ENCODE results near the gene LINGO4.

- TF ChIP-seq MYNN (tag by site-specific recombination; IDR thresholded peaks at IDR 0.05; ENCODE audit: borderline replicate concordance) = no peak
- TF ChIP-seq ZNF341 (tag by site-specific recombination; IDR thresholded peaks at IDR 0.05; ENCODE audit: low read depth) = no peak
- TF ChIP-seq CTCF (tag by site-specific recombination; IDR thresholded peaks at IDR 0.05) = no peak
- TF ChIP-seq ZNF501 (tag by site-specific recombination; IDR thresholded peaks at IDR 0.05) = no peak
These were observed 2.8 kb downstream of the LINGO4 start for GRCh38 chr1:151802372-151802771.

Measured in HEK293 (cell line).